ENCODE measurements around the gene MRPS14.
"Not testable (repeated sequence)": the region's sequence is repeated elsewhere in the genome, so short reads cannot be mapped to it uniquely, and the experiment has no call there.

MRPS14 gene

DNA sequence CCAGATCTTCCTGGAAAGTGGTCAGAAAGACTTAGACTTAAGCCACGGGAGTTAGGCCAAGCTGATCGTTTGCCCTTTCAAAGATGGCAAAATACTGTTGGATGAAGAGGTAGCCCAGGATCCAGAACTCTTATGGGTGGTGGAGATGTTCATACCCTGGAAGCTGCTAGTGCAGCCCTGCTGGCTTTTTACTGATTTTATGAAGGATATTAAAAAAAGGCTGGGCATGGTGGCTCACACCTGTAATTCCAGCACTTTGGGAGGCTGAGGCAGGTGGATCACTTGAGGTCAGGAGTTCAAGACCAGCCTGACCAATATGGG is 657 bp upstream of the MRPS14 start:
- DNase-seq (ENCODE audit: low read depth): not testable (repeated sequence)

DNA sequence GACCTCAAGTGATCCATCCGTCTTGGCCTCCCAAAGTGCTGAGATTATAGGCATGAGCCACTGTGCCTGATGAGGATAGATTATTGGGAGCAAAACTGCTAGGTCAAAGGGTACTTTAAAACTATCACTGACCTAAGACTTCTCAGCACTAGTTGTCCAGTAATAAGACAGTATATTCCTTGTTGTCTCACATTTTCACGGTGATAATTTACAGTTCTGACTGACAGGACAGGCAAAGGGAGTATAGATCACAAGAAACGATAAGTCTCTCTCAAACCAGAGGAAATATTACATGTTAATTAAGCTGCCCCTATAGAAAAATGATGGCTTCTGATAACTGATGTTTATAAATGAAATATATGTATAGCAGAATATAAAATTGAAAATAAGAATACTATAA is 3.7 kb downstream of the MRPS14 start:
- no peak for DNase-seq (ENCODE audit: low read depth)

DNA sequence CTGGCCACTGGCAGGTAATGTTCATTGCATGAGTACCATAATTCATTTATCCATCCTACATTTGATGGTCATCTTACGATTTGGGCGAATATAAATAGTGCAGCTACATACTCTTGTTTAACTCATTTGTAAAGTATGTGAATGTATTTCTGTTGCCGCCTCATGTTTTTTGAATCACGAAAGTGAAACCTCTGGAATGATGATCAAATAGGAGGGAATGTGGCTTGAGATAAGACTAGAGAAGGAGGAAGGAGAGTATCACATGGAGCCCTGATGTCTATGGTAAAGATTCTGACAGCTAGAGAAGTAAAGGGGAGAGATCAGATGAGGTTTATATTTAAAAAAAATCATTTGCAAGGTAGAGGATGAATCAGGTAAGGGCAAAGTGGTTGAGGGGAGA is 8.0 kb downstream of the MRPS14 start:
- no peak for DNase-seq (ENCODE audit: low read depth)

DNA sequence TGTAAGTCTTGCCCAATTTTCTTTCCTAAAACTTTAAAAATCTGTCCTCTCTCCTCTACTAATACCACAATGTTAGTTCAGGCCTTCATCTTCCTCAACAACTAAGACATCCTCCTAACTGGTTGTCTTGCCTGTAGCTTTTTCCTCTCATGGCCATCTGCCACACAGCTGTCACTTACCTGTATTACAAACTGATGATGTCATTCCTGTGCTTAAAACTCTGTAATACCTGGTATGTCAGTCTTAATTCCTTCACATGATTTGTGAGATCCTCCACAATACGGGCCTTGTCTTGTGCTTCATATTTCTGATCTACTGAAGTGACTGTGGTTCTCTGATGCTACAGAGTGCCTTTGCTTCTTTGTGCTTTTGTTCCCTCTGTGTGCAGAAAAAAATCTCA is 9.8 kb downstream of the MRPS14 start:
- no peak for DNase-seq (ENCODE audit: low read depth)

DNA sequence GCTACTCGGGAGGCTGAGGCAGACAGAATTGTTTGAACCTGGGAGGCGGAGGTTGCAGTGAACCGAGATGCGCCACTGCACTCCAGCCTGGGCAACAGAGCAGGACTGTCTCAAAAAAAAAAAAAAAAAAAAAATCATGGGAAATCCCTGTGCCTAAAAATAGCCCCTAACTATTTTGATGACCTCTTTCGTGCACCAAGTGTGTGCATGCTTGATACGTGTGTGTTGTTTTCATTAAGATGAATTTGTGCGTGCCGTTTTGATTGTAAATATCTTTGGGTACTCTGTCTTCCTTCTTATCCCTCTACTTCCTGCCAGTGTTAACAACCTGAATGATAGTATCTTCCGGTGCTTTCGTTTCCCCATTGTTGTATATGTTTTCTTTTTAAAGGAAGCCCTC is 13.7 kb downstream of the MRPS14 start:
- no peak for DNase-seq (ENCODE audit: low read depth)

DNA sequence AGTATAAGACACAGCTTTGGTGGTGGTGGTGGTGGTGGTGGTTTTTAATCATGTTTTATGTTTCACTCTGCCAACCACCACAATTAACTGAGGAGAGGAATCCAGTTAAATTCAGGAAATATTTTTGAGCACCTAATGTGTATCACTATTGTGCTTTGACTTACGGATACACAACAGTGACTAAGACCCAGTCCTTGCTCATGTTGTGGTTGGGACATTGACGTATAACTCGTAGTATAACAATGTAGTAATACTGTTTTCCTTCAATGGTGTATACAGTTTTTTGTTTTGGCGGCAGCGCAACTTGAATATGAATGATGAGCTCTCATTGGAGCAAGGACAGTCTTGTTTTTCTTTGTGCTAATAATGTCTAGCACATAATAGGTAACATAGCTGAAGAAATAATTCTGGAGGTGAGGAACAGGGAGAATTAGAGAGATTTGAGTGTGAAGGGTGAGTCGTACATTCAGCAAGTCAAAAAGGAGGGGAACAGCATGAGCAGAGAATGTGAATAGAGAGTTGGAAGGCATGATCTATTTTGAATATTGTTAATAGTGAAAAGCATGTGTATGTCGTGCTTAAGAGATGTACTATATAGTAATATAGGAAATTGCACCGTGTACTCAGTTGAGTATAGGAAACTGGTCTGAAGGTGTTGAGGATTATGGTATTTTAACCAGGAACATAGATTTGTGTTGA is 18.0 kb downstream of the MRPS14 start:
- no peak for DNase-seq (ENCODE audit: low read depth)

DNA sequence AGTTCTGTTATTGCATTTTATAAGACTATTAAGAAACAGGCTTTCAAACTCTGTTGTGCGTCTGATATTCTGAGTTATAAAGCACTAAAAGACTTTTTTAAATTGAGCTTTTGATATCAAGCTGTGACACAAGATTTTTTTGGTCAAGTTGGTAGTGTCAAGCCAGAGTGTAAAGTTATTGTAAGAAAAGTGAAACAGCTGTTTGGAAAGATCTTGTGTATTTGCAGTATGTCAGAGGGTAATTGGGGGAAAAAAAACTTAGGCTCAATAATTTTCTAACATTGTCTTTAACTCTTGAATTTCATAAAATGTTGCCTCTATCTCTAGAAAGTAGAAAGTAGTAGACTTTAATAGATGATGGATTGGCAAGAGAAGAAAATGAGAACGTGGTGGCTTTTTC is 19.7 kb downstream of the MRPS14 start:
- no peak for DNase-seq (ENCODE audit: low read depth)

DNA sequence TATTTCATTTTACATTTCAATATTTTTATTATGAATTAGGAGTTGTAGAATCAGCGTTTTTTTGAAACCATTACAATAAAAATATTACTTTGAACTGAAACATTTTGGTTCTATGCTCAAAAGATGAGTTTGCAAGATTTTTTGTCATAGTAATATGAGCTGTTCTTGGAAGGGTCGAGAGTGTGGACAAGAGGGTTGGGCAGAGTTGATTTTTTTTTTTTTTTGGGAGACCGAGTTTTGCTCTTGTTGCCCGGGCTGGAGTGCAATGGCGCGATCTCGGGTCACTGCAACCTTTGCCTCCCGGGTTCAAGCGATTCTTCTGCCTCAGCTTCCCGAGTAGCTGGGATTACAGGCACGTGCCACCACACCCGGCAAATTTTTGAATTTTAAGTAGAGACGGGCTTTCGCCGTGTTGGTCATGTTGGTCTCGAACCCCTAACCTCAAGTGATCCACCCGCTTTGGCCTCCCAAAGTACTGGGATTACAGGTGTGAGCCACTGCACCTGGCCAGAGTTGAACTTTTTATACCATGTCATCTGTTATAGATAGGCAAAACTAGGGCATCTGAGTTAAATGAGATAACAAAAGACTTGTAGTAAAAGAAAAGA is 20.2 kb downstream of the MRPS14 start:
- no peak for DNase-seq (ENCODE audit: low read depth)

DNA sequence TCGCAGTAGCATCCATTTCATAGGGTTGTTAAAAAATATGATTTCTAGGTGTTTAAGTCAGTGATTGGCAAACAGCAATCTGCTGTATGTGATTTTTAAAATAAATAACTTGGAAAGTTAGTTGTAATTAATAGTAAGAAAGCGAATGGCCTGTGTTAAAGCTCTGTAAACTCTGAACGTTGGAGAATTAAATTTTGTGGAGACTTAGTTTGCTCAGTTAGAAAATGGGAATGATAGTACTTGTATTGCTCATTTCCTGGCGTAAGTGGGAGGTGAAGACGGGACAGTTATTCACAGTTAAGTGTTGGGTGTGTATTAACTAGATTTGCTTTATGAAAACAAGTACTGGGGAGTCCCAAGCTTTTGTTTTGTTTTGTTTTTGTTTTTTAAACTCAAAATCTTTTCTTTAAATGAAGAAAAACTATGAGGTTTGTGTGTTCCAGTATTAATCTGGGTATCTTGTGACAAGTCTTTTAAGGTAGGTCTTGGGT is 22.5 kb downstream of the MRPS14 start:
- DNase-seq (ENCODE audit: low read depth): no peak

DNA sequence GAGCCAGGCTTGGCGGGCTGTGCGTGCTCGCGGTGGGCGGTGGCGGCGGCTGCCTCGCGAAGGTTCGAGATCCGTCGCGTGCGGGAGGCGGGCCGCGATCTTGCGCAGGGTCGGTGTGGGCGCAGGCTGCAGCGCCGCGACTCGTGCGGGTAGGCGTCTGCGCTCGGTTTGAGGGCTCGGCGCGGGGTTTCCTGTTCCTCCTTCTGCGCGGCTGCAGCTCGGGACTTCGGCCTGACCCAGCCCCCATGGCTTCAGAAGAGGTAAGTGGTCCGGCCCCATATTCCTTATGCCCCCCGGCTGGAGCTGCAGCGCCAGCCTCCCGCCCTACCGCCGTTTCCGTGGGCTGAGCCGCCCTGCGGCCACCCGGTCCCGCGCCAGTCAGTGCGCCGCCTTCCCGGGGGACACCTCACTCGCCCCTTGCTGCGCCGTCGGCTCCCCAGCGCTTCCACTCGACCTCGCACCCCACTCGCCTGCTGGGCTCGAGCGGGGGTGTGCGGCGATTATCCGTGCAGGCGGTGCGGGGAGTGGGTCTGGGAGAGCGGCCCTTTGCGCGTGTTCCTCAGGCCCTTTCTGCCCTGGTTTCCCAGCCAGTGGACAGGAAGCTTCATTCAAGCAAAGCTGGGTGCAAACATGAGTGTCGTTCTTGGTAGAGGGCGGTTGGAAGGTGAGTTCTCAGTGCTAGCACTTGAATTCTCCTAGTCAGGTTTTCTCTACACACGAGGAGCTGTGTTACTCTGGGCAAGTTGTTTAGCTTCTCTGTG is 23.1 kb downstream of the MRPS14 start, which contains the start of gene CACYBP:
Gene CACYBP (plus strand): TSS at position 12 of the 761 bp plus-strand sequence. CDS start 234 bp downstream, at position 246.
- DNase-seq (ENCODE audit: low read depth): no peak

DNA sequence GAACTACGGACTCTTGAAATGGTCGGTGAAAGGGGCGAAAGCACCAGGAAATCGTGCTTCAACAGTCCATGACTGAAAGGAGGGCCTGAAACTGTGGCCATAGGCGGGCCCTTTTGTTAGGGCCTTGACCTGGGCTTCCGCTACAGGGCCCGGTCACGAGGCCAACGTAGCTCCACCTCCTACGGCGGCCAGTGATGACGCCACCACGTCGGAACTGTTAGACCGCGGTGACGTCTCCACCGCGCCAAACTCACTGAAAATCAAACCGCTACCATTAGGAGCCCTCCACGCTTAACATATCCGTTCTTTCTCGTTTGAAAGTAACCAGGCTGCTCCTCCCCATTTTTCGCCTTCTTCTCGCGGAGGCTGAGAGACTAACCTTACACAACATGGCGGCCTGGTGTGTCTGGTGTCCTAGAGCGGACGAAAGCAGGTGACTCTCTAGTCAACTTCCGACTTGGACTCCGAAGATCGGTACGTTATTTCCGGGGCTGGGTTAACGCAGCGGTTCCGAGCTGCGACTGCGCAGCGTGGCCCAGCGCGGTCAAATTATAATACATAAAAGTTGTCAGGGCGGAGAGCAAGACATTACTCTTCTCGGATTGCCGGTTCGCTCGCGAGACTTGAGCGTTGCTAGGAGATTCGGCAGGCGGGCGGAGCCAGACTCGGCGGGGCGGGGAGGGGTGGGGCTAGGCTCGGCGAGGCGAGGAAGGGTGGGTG is 23.8 kb downstream of the MRPS14 start:
- DNase-seq (ENCODE audit: low read depth): peak; percentile 98

DNA sequence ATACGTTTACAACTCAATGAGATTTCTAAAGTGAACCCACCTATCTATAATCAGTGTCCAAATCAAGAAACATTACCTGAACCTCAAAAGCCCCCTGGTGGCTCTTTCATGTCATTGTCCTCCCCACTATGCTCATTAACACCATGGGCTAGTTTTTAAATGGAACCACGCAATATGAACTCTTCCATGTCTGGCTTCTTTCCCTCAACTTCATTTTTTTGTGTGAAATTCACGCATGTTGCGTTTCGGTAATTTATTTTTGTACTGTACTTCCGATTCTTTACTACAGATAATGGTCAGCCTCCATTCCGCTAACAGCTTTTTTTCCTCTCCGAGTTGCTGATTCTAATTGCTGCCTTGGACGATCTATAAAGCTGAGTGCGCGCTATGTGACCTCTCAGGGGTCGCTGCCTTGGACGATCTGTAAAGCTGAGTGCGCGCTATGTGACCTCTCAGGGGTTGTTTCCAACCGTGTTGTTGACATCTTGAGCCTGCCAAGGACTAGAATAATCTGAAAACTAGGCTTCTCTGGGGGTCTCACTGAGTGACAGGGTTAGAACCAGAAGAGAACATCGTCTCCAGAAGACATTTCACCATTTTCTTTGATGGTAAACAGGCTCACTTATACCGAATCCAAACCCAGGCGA is 24.5 kb downstream of the MRPS14 start:
- no peak for DNase-seq (ENCODE audit: low read depth)

DNA sequence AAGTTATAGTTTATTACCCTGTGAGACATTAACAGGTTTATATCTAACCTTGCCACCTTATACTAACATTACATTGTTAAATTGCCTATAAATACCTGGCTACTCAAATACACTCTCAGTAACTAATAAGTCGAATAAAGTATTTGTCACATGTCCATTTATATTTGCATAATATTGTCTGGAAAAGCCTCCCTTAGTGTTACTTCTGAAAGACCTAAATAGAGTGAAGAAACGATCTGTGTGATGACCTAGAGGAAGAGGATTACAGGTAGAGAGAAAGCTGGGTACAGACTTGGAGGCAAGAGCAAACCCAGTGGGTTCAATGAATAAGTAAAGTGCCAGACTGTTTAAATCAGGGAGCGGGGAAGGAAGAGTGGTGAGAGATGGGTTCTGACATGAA is 26.2 kb downstream of the MRPS14 start:
- no peak for DNase-seq (ENCODE audit: low read depth)

DNA sequence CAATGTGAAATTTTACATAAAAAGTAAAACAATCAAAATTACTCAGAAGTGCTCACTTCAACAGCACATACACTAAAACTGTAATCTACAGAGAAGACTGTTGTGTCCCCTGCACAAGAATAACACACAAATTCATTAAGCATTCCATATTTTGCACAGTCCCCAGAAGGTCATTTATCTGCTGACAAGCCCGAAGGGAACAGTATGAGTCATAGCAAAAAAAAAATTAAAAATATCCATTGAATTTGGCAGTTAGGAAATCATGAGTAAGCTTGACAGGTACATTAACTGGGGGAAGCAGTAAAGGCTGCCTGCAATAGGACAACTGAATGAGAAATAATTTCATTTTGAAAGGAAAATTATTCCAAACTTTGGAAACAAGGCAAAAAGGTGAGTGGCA is 26.7 kb downstream of the MRPS14 start:
- DNase-seq (ENCODE audit: low read depth): no peak

DNA sequence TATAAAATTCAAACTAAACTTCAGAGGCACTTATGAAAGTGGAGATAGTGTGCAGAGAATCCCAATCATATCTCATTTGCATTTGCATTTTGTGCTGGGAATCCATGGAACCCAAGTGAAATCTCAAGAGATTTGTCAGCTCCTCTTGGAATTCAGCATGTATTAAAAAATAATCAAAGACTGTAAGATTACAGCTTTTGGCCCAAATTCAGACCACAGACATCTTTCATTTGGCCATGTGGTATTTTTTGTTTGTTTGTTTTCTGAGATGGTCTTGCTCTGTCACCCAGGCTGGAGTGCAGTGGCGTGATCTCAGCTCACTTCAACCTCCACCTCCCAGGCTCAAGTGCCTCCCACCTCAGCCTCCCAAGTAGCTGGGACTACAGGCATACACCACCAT is 27.3 kb downstream of the MRPS14 start:
- DNase-seq (ENCODE audit: low read depth): no peak

DNA sequence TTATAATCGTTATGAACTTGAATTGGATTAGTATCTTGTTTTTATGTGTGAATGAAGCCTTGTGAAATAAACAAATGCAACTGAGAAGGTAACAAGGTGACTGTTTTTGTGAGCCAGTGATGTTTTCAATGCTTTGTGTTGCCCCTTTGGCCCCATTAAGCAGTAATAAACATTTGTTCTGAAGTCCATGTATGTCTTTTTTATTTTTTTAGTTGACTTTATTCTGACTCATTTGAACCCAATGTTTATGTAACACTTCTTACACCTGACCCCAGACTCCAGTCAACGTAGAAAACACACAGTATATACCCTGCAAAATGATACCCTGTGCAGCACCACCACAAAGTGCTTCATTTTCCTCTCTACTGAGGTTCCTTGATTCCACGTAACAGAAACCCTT is 28.1 kb downstream of the MRPS14 start:
- no peak for DNase-seq (ENCODE audit: low read depth)

DNA sequence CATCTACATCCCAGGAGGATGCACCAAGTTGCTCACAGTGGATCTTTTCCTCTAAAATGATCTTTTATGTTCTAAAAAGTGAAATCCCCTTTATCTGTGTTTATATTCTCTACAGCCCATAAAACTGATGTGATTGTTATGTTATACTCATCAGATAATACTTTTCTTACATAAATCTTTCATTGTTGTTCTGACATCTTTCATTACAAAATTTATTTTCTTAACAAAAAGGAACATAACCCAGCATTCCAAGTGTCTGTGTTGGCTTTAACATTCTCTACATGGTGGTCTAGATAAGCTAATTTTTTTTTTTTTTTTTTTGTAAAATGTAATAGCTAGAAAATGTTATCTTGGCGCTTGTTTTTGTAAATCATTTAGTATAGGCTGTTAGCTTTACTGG is 31.8 kb downstream of the MRPS14 start:
- no peak for DNase-seq (ENCODE audit: low read depth)

DNA sequence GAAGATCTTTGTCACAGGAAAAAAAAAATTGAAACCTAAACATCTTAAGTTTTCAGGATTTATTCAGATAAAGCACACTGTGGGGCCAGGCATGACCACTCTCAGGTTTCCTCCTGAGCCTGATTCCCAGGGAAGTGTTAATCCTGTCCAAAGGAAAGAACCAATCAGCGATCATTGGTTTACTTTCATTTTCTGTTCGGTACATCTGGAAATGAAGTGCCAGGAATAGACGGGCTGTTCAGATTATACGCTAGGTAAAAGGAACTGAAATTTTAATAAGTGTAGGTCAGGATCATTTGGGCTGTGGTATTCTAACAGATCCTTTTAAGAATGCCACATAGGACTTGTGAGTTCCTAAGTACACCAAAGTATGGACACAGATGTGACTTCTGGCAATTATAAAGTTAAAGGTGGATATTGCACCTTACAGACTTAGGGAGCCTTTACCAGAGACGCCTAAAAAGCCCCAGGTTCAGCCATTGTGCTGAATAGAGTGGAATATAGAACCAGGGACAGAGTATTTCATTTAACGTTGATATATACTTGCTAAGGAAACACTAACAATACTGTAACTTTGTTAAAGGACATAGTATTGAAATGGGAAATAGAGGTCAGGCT is 32.7 kb downstream of the MRPS14 start:
- DNase-seq (ENCODE audit: low read depth): peak; percentile 73

DNA sequence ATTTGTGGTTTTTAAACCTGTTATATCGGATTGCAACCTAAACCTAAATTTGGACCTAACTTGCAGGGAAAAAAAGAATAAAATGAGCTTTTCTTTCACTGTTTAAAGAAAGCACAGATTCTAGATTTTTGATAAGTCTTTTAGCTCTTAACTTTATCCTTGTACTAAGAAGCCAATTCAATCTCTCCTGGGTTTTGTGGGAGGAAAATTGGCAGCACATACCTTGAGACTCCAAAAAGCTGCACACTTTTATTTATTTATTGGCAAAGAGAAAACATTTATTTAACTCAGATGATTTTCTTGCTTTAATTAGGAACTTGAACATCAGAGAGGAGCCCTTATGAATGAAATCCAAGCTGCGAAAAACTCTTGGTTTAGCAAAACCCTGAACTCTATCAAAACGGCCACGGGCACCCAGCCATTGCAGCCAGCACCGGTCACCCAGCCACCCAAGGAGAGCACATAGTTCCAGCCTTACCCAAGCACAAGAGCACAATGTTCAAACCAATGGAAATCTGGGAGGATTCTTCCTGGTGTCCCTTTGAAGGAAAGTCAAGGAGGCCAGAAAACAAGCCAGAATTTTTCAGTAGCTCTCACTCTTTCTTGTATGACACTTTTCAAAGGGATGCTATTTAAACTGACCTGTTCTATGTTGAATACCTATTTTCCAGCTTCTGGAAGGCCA is 33.5 kb downstream of the MRPS14 start:
- DNase-seq (ENCODE audit: low read depth): no peak

DNA sequence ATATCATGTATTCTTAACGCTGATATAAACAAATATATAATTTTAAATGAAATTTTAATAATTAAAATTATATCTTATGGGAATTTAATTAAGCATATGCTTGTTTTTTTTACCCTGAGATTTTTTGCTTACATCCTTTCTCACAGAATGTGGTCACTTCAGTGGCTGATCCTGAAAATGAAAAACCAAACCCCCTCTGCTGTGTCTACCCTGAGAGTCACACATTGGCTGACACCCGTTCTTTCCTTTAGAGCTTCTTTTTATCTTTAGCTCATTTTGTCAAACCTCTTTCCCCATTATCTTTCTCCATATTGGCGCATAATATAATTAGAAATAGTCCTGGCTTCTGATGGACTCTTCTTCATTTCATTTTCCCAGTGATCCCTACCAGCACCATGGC is 34.2 kb downstream of the MRPS14 start:
- DNase-seq (ENCODE audit: low read depth): no peak

DNA sequence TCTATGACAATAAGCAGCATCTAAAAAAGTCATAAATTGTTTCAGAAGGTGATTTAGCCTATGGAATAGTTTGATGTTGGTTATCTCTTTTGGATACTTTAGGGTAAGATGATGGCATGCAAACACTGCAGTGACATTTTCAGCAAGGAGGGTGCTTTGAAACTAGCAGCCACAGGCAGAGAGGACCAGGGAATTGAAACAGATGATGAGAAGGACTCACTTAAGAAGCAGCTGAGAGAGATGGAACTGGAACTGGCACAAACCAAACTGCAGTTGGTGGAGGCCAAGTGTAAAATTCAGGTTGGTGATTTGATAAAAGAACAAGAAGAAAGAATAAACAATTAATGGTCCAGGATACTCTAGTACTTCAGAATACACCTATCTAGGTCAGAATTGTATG is 34.7 kb downstream of the MRPS14 start:
- DNase-seq (ENCODE audit: low read depth): no peak
